ENCODE measurements around the gene OARD1. TPM values are rescaled to one million over a fixed set of nuclear protein-coding genes. Genes with fewer than 3 reads are reported as not detected.
"Not testable (repeated sequence)": the region's sequence is repeated elsewhere in the genome, so short reads cannot be mapped to it uniquely, and the experiment has no call there.

OARD1 gene
- polyA plus RNA-seq: 10 to 100 TPM; 32.3 to 41.9 (median 33.2) TPM

- Mint-ChIP-seq H3K4me3 (peak within 1 kb of the TSS; percentile 96 to 98 (median 98)), H3K9me3 (no peaks in the 10 kb centered on the region), H3K4me1 (peaks cover 37 to 57% of the 10 kb centered on the region in 2 donors), H3K27me3 (ENCODE audit: low read depth in 3 of 3) (peaks cover 14 to 20% (median 15%) of the 10 kb centered on the region in 3 donors), H3K27ac (peak within 1 kb of the TSS; percentile 95 to 99 (median 98)), H3K36me3 (peaks cover under 1 to 13% (median 4%) of the 10 kb centered on the region in 3 donors)
- peak; percentile 100 for DNase-seq
Measured at GRCh38 chr6:41071923-41072835, at the start of gene OARD1. Gene OARD1 (minus strand): TSS chr6:41072356. CDS start chr6:41071634, 722 bp downstream.

- Mint-ChIP-seq H3K27me3 (ENCODE audit: low read depth in 3 of 3) (no peaks in the 10 kb centered on the region), H3K9me3 (no peaks in the 10 kb centered on the region), H3K4me1 (no peaks in the 10 kb centered on the region), H3K4me3 (no peak overlapping the region), H3K27ac (no peak overlapping the region), H3K36me3 (peaks cover 3 to 38% (median 23%) of the 10 kb centered on the region in 3 donors)
- no peak for DNase-seq
Measured at GRCh38 chr6:41120058-41120457, 47.9 kb upstream of the OARD1 start.

GRCh38 chr6:41119508-41119907 is 47.4 kb upstream of the OARD1 start:
- Mint-ChIP-seq H3K4me1 (no peaks in the 10 kb centered on the region), H3K27ac (no peak overlapping the region), H3K9me3 (no peaks in the 10 kb centered on the region), H3K27me3 (ENCODE audit: low read depth in 3 of 3) (no peaks in the 10 kb centered on the region), H3K36me3 (peaks cover 3 to 38% (median 23%) of the 10 kb centered on the region in 3 donors), H3K4me3 (no peak overlapping the region)
- no peak for DNase-seq

GRCh38 chr6:41115027-41115426 is 42.9 kb upstream of the OARD1 start:
- not testable (repeated sequence) for H3K9me3 Mint-ChIP-seq; H3K4me3 Mint-ChIP-seq; DNase-seq; H3K4me1 Mint-ChIP-seq; H3K27ac Mint-ChIP-seq; H3K27me3 Mint-ChIP-seq (ENCODE audit: low read depth in 3 of 3)
- peaks cover 0 to 14% (median 11%) of the 10 kb centered on the region in 3 donors for H3K36me3 Mint-ChIP-seq

GRCh38 chr6:41111017-41111416 is 38.9 kb upstream of the OARD1 start:
- Mint-ChIP-seq H3K27ac (no peak overlapping the region), H3K27me3 (ENCODE audit: low read depth in 3 of 3) (peaks cover 0 to 4% (median 0%) of the 10 kb centered on the region in 3 donors), H3K4me3 (no peak overlapping the region), H3K36me3 (peaks cover 4 to 11% (median 8%) of the 10 kb centered on the region in 3 donors), H3K4me1 (no peaks in the 10 kb centered on the region), H3K9me3 (no peaks in the 10 kb centered on the region)
- DNase-seq: no peak

GRCh38 chr6:41103847-41104246 is 31.7 kb upstream of the OARD1 start:
- Mint-ChIP-seq H3K27ac (no peak overlapping the region), H3K36me3 (peaks cover 12 to 23% (median 16%) of the 10 kb centered on the region in 3 donors), H3K27me3 (ENCODE audit: low read depth in 3 of 3) (no peaks in the 10 kb centered on the region), H3K4me1 (peaks cover 7 to 11% of the 10 kb centered on the region in 2 donors), H3K9me3 (no peaks in the 10 kb centered on the region), H3K4me3 (no peak overlapping the region)
- no peak for DNase-seq

GRCh38 chr6:41100871-41101287 is 28.7 kb upstream of the OARD1 start:
- Mint-ChIP-seq H3K9me3 (no peaks in the 10 kb centered on the region), H3K4me1 (peaks cover 10 to 12% of the 10 kb centered on the region in 2 donors), H3K4me3 (peak overlapping the region in 2 of 5 donors; percentile 70 to 71), H3K27ac (peak overlapping the region in 3 of 6 donors; percentile 36 to 79 (median 68)), H3K36me3 (peaks cover 24 to 48% (median 29%) of the 10 kb centered on the region in 3 donors), H3K27me3 (ENCODE audit: low read depth in 3 of 3) (no peaks in the 10 kb centered on the region)
- peak in 1 of 3 donors; percentile 72 for DNase-seq

GRCh38 chr6:41098366-41098765 is 26.2 kb upstream of the OARD1 start:
- H3K36me3 Mint-ChIP-seq: peaks cover 32 to 66% (median 44%) of the 10 kb centered on the region in 3 donors
- H3K4me1 Mint-ChIP-seq: peaks cover 10 to 12% of the 10 kb centered on the region in 2 donors
- no peak overlapping the region for H3K4me3 Mint-ChIP-seq
- DNase-seq: no peak
- H3K27ac Mint-ChIP-seq: peak overlapping the region in 1 of 6 donors; percentile 20
- no peaks in the 10 kb centered on the region for H3K9me3 Mint-ChIP-seq
- H3K27me3 Mint-ChIP-seq (ENCODE audit: low read depth in 3 of 3): no peaks in the 10 kb centered on the region

GRCh38 chr6:41097467-41098090 is 25.4 kb upstream of the OARD1 start:
- peaks cover 32 to 71% (median 44%) of the 10 kb centered on the region in 3 donors for H3K36me3 Mint-ChIP-seq
- H3K27ac Mint-ChIP-seq: no peak overlapping the region
- no peak overlapping the region for H3K4me3 Mint-ChIP-seq
- no peaks in the 10 kb centered on the region for H3K27me3 Mint-ChIP-seq (ENCODE audit: low read depth in 3 of 3)
- peaks cover 10 to 12% of the 10 kb centered on the region in 2 donors for H3K4me1 Mint-ChIP-seq
- H3K9me3 Mint-ChIP-seq: no peaks in the 10 kb centered on the region
- no peak for DNase-seq

- Mint-ChIP-seq H3K4me3 (no peak overlapping the region), H3K27ac (no peak overlapping the region), H3K9me3 (peaks cover 0 to 2% (median 0%) of the 10 kb centered on the region in 6 donors), H3K27me3 (ENCODE audit: low read depth in 3 of 3) (no peaks in the 10 kb centered on the region), H3K4me1 (peaks cover 3 to 7% of the 10 kb centered on the region in 2 donors), H3K36me3 (peaks cover 32 to 71% (median 47%) of the 10 kb centered on the region in 3 donors)
- DNase-seq: no peak
Measured at GRCh38 chr6:41093729-41094128, 21.6 kb upstream of the OARD1 start.

- no peak overlapping the region for H3K4me3 Mint-ChIP-seq
- no peaks in the 10 kb centered on the region for H3K27me3 Mint-ChIP-seq (ENCODE audit: low read depth in 3 of 3)
- H3K9me3 Mint-ChIP-seq: peaks cover 0 to 2% (median 0%) of the 10 kb centered on the region in 6 donors
- H3K36me3 Mint-ChIP-seq: peaks cover 33 to 67% (median 39%) of the 10 kb centered on the region in 3 donors
- DNase-seq: no peak
- H3K27ac Mint-ChIP-seq: no peak overlapping the region
- peaks cover 3 to 5% of the 10 kb centered on the region in 2 donors for H3K4me1 Mint-ChIP-seq
Measured at GRCh38 chr6:41092421-41093140, 20.4 kb upstream of the OARD1 start.

GRCh38 chr6:41090841-41091761 is 18.9 kb upstream of the OARD1 start:
- no peak for DNase-seq
- no peak overlapping the region for H3K27ac Mint-ChIP-seq
- no peak overlapping the region for H3K4me3 Mint-ChIP-seq
- peaks cover 0 to 2% (median 0%) of the 10 kb centered on the region in 6 donors for H3K9me3 Mint-ChIP-seq
- peaks cover 1 to 9% of the 10 kb centered on the region in 2 donors for H3K4me1 Mint-ChIP-seq
- H3K27me3 Mint-ChIP-seq (ENCODE audit: low read depth in 3 of 3): no peaks in the 10 kb centered on the region
- H3K36me3 Mint-ChIP-seq: peaks cover 29 to 64% (median 33%) of the 10 kb centered on the region in 3 donors

Measured in immature natural killer cell (primary cell).